ENCODE measurements around the gene CRY1. TPM values are rescaled to one million over a fixed set of nuclear protein-coding genes. Genes with fewer than 3 reads are reported as not detected.

CRY1 gene
- total and polyA plus RNA-seq, 8 donors, result 3.6 to 95.1 (median 24.0) TPM

DNA sequence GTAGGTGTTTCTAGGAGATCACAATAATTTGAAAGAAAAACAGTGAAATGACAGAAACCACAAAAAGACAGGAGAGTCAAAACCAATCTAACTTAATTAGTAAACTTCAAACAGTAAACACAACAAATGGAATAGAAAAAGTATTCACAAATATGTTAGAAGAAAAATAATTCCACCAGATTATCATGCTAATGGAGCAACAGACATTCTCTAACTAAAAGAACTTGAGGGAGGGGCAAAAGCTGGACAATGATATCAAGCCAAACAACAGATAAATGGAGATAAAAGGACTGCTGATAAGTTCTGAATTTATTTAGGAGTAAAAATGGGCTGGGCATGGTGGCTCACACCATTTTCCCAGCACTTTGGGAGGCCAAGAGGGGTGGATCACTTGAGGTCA lies 28.7 kb downstream of the CRY1 start:
- no peak for DNase-seq
- intact Hi-C loops (cut with DNase I; ENCODE audit: low total_unique reads), result no loop called here
- Histone ChIP-seq H3K36me3 (peaks cover 0 to 4% (median 0%) of the 10 kb centered on the region in 4 donors), H3K27ac (no peak overlapping the region), H3K4me1 (no peaks in the 10 kb centered on the region), H3K9me3 (peaks cover 0 to 7% (median 0%) of the 10 kb centered on the region in 4 donors), H3K27me3 (no peaks in the 10 kb centered on the region), H3K4me3 (no peak overlapping the region)
- TF ChIP-seq, protein P1, sequence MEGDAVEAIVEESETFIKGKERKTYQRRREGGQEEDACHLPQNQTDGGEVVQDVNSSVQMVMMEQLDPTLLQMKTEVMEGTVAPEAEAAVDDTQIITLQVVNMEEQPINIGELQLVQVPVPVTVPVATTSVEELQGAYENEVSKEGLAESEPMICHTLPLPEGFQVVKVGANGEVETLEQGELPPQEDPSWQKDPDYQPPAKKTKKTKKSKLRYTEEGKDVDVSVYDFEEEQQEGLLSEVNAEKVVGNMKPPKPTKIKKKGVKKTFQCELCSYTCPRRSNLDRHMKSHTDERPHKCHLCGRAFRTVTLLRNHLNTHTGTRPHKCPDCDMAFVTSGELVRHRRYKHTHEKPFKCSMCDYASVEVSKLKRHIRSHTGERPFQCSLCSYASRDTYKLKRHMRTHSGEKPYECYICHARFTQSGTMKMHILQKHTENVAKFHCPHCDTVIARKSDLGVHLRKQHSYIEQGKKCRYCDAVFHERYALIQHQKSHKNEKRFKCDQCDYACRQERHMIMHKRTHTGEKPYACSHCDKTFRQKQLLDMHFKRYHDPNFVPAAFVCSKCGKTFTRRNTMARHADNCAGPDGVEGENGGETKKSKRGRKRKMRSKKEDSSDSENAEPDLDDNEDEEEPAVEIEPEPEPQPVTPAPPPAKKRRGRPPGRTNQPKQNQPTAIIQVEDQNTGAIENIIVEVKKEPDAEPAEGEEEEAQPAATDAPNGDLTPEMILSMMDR (IDR thresholded peaks at IDR 0.05), result no peak
- TF ChIP-seq EP300 (IDR thresholded peaks at IDR 0.05), result no peak
- no peak for TF ChIP-seq POLR2A (IDR thresholded peaks at IDR 0.05)
- no peak for TF ChIP-seq POLR2AphosphoS5 (IDR thresholded peaks at IDR 0.05)

DNA sequence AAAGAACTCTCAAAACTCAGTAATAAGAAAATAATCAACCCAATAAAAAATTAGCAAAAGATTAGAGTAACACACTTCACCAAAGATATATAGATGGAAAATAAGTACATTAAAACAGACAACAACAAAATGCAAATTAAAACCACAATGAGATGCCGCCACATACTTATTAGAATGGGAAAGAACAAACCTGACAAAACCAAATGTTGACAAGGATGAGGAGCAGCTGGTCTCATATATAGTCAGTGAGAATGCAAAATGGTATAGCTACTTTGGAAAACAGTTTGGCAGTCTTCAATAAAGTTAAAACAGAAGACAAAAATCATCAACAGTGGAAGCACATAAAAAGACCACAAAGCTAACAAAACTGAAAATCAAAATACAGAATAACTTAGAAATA lies 29.1 kb downstream of the CRY1 start:
- Histone ChIP-seq H3K4me3 (no peak overlapping the region), H3K9me3 (peaks cover 0 to 7% (median 0%) of the 10 kb centered on the region in 4 donors), H3K27me3 (no peaks in the 10 kb centered on the region), H3K27ac (no peak overlapping the region), H3K36me3 (peaks cover 0 to 4% (median 0%) of the 10 kb centered on the region in 4 donors), H3K4me1 (no peaks in the 10 kb centered on the region)
- WGBS, 5 donors, result 91 to 100% (median 97%) methylated on average over 1 of the region's 1 CpG
- DNase-seq, result no peak
- no peak for TF ChIP-seq POLR2A (IDR thresholded peaks at IDR 0.05)
- TF ChIP-seq EP300 (IDR thresholded peaks at IDR 0.05), result no peak
- TF ChIP-seq POLR2AphosphoS5 (IDR thresholded peaks at IDR 0.05), result no peak
- TF ChIP-seq, protein P1 (IDR thresholded peaks at IDR 0.05), result no peak
- intact Hi-C loops (cut with DNase I; ENCODE audit: low total_unique reads), result no loop called here

GRCh38 chr12:107058190-107058589 lies 35.2 kb downstream of the CRY1 start:
- TF ChIP-seq EP300 (IDR thresholded peaks at IDR 0.05) (no peak), POLR2AphosphoS5 (IDR thresholded peaks at IDR 0.05) (no peak), POLR2A (IDR thresholded peaks at IDR 0.05) (no peak)
- TF ChIP-seq, protein P1 (IDR thresholded peaks at IDR 0.05), result no peak
- no peaks in the 10 kb centered on the region for H3K36me3 ChIP-seq
- H3K4me3 ChIP-seq, result no peak overlapping the region
- H3K27ac ChIP-seq, result peak overlapping the region in 2 of 5 donors; percentile 6 to 32
- peaks cover 9 to 39% (median 23%) of the 10 kb centered on the region in 4 donors for H3K4me1 ChIP-seq
- no peak for DNase-seq
- intact Hi-C loops (cut with DNase I; ENCODE audit: low total_unique reads), result no loop called here
- H3K27me3 ChIP-seq, result no peaks in the 10 kb centered on the region
- 34 to 65% (median 43%) methylated on average over 2 of the region's 2 CpGs for WGBS, 5 donors
- peaks cover 0 to 9% (median 0%) of the 10 kb centered on the region in 4 donors for H3K9me3 ChIP-seq

DNA sequence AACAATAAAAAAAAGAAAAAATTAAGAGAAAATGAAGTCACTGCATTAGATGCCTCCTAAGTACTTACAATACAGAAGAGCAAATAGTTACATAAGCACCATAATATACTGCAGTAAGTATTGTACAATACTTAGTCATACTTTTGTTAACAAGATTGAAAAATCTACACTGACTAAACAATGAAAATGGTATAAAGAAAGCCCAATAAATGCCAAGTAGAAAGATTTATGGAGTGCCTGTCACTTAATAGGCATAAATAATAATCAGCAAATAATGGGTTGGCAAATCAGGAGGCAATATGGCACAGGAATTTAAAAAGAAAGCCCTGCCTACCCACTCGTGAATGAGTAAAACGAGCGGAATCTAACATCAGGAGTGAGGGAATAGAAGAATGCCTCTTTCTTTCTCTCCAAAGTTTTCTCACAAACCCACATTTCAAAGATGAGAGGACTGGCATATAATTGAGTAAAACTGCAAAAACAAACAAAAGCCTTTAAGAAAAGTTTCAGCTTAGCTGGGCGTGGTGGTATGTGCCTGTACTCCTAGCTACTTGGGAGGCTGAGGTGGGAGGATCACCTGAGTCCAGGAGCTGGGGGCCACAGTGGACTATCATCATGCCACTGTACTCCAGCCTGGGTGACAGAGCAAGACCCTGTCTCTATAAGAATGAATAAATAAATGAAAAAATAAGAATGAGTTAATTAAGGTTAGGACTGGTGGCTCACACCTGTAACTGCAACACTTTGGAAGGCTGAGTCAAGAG lies 36.1 kb downstream of the CRY1 start:
- Histone ChIP-seq H3K36me3 (no peaks in the 10 kb centered on the region), H3K4me3 (no peak overlapping the region), H3K4me1 (peaks cover 9 to 39% (median 23%) of the 10 kb centered on the region in 4 donors), H3K27ac (peak overlapping the region in 1 of 5 donors; percentile 32), H3K27me3 (no peaks in the 10 kb centered on the region), H3K9me3 (peaks cover 0 to 10% (median 0%) of the 10 kb centered on the region in 4 donors)
- WGBS, 5 donors, result 50 to 75% (median 63%) methylated on average over 4 of the region's 4 CpGs
- no peak for DNase-seq
- TF ChIP-seq, protein P1 (IDR thresholded peaks at IDR 0.05), result no peak
- no peak for TF ChIP-seq EP300 (IDR thresholded peaks at IDR 0.05)
- no peak for TF ChIP-seq POLR2AphosphoS5 (IDR thresholded peaks at IDR 0.05)
- TF ChIP-seq POLR2A (IDR thresholded peaks at IDR 0.05), result no peak
- intact Hi-C loops (cut with DNase I; ENCODE audit: low total_unique reads), result no loop called here

Measured in stomach (tissue), 9 donors.